KMS-11 (cell line): ENCODE measurements around the gene SND1.

ENCODE experiments used
- H2AFZ ChIP-seq: fragments of 200-600 bp; sonication (generic); 2 replicates; pipeline ENCODE4 v1.6.1; 2016; ENCODE audit warnings: antibody characterized with exemption, mixed run types, low read depth
- H3K27ac ChIP-seq: fragments of 200-600 bp; sonication (generic); 2 replicates; pipeline ENCODE4 v1.6.1; 2016; ENCODE audit warnings: mild to moderate bottlenecking, mixed run types
- H3K27me3 ChIP-seq: fragments of 200-600 bp; sonication (generic); 2 replicates; pipeline ENCODE4 v1.6.1; 2017; ENCODE audit warnings: mild to moderate bottlenecking, low read depth, mixed run types, moderate library complexity; ENCODE audit not compliant: insufficient read depth
- H3K36me3 ChIP-seq: fragments of 200-600 bp; sonication (generic); 2 replicates; pipeline ENCODE4 v1.6.1; 2017; ENCODE audit warnings: mild to moderate bottlenecking, mixed run types; ENCODE audit not compliant: insufficient read depth
- H3K4me1 ChIP-seq: fragments of 200-600 bp; sonication (generic); 2 replicates; pipeline ENCODE4 v1.6.1; 2016; ENCODE audit warnings: mild to moderate bottlenecking, low read depth, mixed run types; ENCODE audit not compliant: poor library complexity, severe bottlenecking
- H3K4me2 ChIP-seq: fragments of 200-600 bp; sonication (generic); 2 replicates; pipeline ENCODE4 v1.7.0; 2016; ENCODE audit warnings: mild to moderate bottlenecking, mixed run types
- H3K4me3 ChIP-seq: fragments of 200-600 bp; sonication (generic); IDR thresholded peaks from 2 replicates; pipeline ENCODE4 v1.6.1; 2017; ENCODE audit warnings: low read depth, low read length, mixed read lengths; ENCODE audit not compliant: insufficient read depth
- H3K79me2 ChIP-seq: fragments of 200-600 bp; sonication (generic); 2 replicates; pipeline ENCODE4 v1.6.1; 2016; ENCODE audit warnings: low read depth, mixed run types; ENCODE audit not compliant: insufficient read depth
- H3K9ac ChIP-seq: fragments of 200-600 bp; sonication (generic); 2 replicates; pipeline ENCODE4 v1.6.1; 2016; ENCODE audit warnings: mild to moderate bottlenecking, mixed run types
- H4K20me1 ChIP-seq: fragments of 200-600 bp; sonication (generic); 2 replicates; pipeline ENCODE4 v1.6.1; 2016; ENCODE audit warnings: mild to moderate bottlenecking, mixed run types; ENCODE audit not compliant: insufficient read depth
- CTCF ChIP-seq: fragments of 200-600 bp; sonication (generic); conservative IDR thresholded peaks from 2 replicates; pipeline ENCODE4 v1.6.1; 2017; ENCODE audit warnings: low read depth, mild to moderate bottlenecking, antibody characterized with exemption, low read length, moderate library complexity, mixed read lengths

The SND1 gene

GRCh38 chr7:127820732-127821085 lies 168.7 kb downstream of the SND1 start:
- no peak for TF ChIP-seq CTCF
- Histone ChIP-seq H3K4me3 (no peak overlapping the region), H4K20me1 (no peaks in the 10 kb centered on the region; the same call in 1 of the 2 replicates), H3K9ac (no peak overlapping the region), H2AFZ (no peak overlapping the region), H3K79me2 (peaks cover 35% of the 10 kb centered on the region; the same call in 1 of the 2 replicates), H3K27me3 (no peaks in the 10 kb centered on the region), H3K36me3 (no peaks in the 10 kb centered on the region; the same call in 1 of the 2 replicates), H3K4me1 (no peaks in the 10 kb centered on the region), H3K4me2 (no peak overlapping the region), H3K27ac (no peak overlapping the region)

GRCh38 chr7:127821146-127821545 lies 169.2 kb downstream of the SND1 start:
- Histone ChIP-seq H3K4me3 (no peak overlapping the region), H2AFZ (no peak overlapping the region), H3K27me3 (no peaks in the 10 kb centered on the region), H3K4me2 (no peak overlapping the region), H4K20me1 (no peaks in the 10 kb centered on the region; the same call in 1 of the 2 replicates), H3K4me1 (no peaks in the 10 kb centered on the region), H3K79me2 (peaks cover 30% of the 10 kb centered on the region; the same call in 1 of the 2 replicates), H3K36me3 (no peaks in the 10 kb centered on the region; the same call in 1 of the 2 replicates), H3K9ac (no peak overlapping the region), H3K27ac (no peak overlapping the region)
- TF ChIP-seq CTCF, result no peak

GRCh38 chr7:127822822-127823508 lies 171.0 kb downstream of the SND1 start:
- Histone ChIP-seq H3K27ac (no peak overlapping the region), H3K4me2 (no peak overlapping the region), H3K79me2 (peaks cover 19% of the 10 kb centered on the region; the same call in 1 of the 2 replicates)

GRCh38 chr7:127824682-127825081 lies 172.7 kb downstream of the SND1 start:
- Histone ChIP-seq H3K9ac (no peak overlapping the region), H3K4me2 (no peak overlapping the region), H3K36me3 (no peaks in the 10 kb centered on the region), H2AFZ (no peak overlapping the region), H3K4me3 (no peak overlapping the region), H3K27me3 (no peaks in the 10 kb centered on the region), H3K79me2 (peaks cover 20% of the 10 kb centered on the region), H4K20me1 (no peaks in the 10 kb centered on the region; the same call in 1 of the 2 replicates), H3K4me1 (peaks cover 15% of the 10 kb centered on the region), H3K27ac (no peak overlapping the region)
- TF ChIP-seq CTCF, result no peak

More at GRCh38 chr7:127822822-127823508, 171.0 kb downstream of the SND1 start:
- Histone ChIP-seq H3K36me3 (no peaks in the 10 kb centered on the region; the same call in 1 of the 2 replicates), H4K20me1 (no peaks in the 10 kb centered on the region; the same call in 1 of the 2 replicates), H3K4me1 (peaks cover 2% of the 10 kb centered on the region), H3K27me3 (no peaks in the 10 kb centered on the region), H3K9ac (no peak overlapping the region), H2AFZ (no peak overlapping the region), H3K4me3 (no peak overlapping the region)
- TF ChIP-seq CTCF, result no peak
